GM15510 (cell line): ENCODE data around the gene METAP2.

Experiments
- POLR2A ChIP-seq: IDR thresholded peaks from 3 replicates; pipeline ENCODE4 v1.6.1; 2011; ENCODE audit warnings: borderline replicate concordance; ENCODE audit not compliant: insufficient read length; ENCODE audit errors: extremely low read depth

The METAP2 gene

DNA sequence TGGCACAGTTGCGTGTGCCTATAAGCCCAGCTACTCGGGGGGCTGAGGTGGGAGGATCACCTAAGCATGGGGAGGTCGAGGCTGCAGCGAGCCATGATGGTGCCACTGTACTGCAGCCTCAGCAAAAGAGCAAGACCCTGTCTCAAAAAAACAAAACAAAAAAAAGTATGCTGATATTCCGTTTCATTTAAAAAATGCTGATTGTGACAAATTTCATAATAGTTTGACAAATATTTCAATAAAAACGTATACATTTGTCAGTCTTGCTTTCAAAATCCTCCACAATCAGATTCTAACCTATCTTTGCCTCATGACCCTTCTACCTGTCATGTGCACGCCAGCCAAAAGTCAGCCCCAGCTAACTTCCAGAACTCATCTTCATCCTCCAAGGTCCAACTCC, 67.5 kb downstream of the METAP2 start:
- no peak for TF ChIP-seq POLR2A

DNA sequence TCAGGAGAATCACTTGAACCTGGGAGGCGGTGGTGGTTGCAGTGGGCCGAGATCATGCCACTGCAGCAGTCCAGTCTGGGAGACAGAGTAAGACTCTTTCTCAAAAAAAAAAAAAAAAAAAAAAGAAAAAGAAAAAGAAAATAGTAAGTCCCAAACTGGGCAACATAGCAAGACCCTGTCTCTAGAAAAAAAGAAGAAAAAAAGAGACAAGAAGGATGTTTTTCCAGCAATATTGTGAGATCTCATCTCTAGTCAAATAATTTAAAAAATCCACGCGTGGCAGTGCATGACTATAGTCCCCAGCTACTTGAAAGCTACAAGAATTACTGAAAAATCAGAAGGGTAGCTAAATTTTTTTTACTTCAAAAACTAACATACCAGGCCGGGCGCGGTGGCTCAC, 69.4 kb downstream of the METAP2 start:
- no peak for TF ChIP-seq POLR2A

DNA sequence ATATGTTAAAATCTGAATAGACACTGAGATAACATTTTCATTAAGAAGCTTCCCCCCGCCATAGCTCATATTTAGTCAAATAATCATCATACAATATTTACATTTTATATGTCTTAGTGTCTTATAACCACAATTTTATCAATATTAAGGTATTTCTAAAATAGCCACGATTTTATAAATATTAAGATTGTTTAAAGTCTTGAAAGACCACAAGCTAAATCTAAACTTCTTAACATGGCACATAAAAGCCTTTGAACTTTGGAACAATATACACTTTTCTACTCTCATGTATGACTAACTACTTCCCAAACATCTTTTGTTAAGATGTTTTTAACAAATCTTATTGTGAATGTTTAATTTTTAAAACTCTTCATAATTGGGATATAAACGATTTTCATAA, 70.8 kb downstream of the METAP2 start:
- TF ChIP-seq POLR2A = no peak

DNA sequence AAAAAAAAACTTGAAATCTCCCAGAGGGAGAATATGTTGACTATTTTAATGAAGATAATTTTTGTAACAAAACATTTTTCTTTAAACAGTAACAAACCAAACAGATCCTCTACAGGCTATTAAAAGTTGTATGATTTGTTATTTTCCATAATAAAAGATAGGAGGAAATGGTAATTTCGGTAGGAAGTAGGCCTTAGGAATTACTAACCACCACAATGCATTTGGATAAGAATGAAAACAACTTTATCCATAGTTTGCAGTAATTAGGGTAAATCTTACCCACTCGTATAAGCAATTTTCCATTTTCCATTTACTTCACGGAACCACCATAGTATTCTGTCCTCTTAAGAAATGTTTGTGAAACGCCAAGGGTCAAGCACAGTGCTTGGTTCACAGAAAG, 71.4 kb downstream of the METAP2 start:
- no peak for TF ChIP-seq POLR2A

DNA sequence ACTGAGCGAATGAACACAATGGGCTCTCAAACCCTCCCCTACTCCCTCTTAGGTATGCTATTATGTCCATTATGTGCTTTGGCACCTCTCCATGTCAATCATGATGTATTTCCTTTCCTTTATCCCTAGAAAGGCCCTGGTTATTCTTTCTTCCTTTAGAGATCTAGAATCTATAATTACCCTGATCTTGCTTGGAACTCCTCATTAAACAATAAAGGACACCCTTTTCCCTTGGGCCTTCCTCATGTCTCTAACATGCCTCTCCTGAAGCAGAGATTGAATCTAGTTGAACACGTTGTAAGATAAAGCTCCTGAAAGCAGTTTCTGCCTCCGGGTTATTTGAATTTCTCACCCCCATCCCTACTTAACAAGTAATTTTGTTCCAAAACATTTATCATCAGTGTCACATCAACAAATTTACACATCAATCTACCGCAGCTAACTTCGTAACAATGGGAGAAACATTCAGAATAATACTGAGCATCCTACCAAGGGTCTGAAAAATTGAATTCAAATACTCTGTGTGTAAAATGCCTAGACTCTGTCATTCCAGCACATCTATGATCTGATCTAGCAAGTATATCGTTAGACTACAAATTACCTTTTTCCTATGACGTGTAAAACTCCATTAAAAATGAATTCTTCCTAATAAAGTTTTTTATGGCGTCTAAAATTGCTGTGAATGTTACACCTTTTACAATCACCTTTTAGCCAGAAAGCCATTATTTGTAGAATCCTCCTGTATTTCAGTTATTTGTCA, 72.0 kb downstream of the METAP2 start:
- no peak for TF ChIP-seq POLR2A

DNA sequence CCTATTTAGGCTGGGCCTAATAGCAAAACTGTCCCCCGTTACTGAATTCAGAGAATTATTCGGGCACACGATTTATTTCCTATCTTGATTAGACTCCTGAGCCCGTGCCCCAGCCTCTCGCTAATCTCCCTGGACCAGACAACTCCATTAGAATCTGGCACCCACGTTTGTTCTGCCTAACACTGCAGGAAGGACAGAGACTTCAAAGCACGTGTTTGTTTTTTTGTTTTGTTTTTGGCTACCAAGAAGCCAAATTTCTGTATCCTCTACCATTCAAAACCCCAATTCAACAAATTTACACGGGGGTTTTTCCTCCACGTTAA, 72.5 kb downstream of the METAP2 start:
- TF ChIP-seq POLR2A = no peak

DNA sequence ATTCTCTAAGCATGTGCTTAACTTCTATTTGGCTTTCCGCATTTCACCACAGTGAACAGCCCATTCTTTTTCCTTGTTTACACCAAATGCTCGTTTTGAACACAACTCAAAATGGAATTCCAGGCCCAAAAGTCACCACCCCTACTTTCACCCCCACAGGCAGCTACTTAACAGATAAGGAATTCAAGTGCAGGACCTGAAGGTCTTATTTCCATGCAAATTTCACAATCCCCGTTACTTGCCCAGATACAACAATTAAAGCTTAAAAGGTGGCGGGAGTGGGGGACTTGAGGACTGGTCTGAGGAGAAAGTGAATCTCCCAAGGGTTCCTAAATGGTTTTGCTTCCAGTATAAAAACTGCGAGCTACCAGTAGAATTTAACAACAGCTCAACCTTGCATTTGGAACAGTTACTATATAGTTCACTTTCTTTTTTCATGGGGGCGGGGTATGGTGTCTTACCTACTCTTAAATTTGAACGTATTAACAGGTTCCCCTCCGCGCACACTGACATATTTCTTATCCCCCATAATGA, 73.6 kb downstream of the METAP2 start:
- no peak for TF ChIP-seq POLR2A

DNA sequence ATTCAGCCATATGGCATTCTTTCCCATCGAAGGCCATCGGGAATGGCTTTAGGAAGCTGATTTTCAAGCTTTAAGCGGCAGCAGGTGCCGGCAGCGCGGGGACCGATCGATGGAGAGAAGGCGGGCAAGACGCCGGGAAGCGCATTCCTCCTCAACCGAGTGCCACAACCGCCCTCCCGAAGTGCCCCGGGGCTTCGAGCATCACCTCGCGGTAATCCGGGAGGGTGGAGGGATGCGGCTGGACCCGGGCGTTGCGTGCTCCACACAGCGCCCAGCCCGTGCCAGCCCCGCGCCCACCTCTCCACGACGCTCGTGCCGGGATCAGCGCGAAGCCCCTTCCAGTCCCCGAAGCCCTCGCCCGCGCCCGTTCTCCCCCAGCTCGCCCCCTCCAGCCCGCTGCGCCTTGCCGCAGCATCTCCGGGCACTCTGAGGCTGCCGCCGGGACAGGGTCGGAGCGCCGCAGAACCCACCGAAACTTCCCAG, 74.1 kb downstream of the METAP2 start:
- TF ChIP-seq POLR2A = no peak

DNA sequence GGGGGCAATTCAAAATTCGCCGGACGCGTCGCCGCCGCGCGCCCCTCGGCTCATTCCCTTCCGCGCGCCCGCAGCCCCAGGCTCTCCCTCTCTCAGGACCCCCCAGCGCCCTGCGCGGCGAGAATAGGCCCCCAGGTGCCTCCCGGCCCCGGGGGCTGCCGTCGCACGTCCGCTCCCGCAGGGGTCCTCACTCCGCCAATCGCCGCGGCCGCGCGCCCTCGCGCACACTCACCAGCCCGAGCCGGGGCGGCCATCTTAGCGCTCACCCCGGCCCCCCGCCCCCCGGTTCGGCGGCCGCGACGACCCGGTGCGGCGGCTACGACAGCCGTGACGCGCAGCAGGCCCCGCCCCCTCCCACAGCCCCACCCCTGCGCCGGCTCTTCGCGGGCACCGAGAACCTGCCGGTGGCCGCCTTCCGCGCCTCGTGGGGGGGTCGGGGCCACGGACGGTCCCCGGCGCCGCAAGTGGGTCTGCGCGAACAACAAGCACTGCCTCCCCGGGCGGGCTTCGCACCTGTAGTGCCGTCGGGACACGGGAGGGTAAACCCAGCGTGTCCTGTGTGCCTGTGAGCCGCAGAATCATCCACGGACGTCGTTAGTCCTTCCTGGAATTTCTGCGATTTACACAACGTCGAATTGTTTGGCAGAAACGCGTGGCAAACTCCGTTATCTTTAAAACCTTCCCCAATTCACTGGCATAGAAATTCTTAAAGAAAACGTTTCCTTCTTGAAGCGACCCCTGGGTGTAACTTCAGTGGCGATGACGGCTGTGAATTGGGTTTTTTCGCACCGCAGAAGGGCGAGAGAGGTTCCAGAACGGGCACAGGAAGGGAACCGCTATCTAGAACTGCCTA, 74.8 kb downstream of the METAP2 start:
- no peak for TF ChIP-seq POLR2A

DNA sequence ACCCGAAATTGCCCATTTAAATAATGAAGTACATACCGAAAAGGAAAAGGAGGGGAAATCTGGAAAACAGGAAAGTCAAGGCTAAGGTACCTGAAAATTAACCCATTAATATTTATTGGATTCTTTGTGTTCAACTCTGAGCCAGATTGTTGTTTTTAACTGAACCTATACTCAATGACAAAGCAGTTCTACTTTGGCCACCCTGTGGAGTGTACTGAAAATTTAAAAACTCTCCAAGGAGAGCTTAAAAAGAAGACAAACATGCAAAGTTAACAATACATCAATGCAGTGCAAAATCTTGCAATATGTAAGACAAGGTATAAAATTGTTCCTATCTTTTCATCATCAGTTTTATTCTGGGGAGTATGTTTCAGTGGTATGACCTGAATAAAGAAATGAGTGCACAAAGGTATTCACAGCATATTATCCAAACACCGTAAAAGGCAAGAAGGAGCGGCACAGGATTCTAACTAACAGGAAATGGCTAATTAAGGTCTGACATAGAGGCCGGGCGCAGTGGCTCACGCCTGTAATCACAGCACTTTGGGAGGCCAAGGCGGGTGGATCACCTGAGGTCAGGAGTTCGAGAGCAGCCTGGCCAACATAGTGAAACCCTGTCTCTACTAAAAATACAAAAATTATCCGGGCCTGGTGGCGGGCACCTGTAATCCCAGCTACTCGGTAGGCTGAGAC, 75.6 kb downstream of the METAP2 start:
- no peak for TF ChIP-seq POLR2A

DNA sequence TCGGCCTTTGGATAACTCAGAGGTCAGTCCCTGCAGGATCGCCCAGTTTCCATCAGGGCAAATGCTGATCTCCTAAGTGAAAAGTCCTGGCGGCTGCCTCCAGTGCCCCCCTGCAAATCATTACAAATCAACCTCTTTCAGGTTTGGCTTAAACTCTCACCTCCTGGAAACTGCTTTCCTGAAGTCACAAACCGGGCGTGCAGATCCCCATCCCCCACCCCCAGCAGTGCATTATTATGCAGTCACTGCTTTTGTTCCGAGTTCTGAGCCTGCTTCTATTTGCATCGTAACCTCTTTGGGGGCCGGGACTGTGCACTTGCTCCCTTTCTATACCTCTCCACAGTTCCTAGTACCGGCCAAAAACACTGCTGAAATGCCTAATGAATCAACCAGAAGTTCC, 77.4 kb downstream of the METAP2 start, which contains the start of gene USP44:
TSS of gene USP44 (minus strand) at position 172 of the 400 bp plus-strand sequence. CDS start 17,220 bp downstream, outside the sequence.
- TF ChIP-seq POLR2A = no peak

DNA sequence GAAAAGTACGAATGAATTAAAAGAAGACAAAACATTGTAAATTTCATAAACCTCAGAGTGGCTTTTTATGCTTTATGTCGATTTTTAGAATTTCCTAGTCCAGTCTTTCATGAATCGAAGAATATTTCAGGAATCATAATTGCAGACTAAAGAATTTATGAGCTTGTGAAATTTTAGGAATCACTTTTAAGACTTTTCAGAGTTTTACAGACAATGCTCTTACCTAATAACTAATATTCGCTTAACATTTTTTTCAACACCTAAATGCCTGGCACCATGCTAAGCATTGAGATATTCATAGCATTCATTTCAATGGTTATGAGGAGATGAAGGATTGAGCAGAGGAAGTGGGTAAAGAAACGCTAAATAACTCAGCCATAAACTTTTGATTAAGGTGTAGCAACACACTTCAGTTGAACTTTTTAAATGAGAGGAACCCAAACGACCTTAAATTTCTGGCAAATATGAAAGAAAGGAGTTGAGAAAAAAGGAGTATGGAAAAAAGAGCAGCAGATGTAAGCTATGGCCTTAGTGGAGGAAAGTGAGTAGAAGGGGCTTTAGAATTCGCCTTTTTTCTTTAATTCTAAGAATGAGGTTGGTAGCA, 78.1 kb downstream of the METAP2 start:
- TF ChIP-seq POLR2A = no peak

DNA sequence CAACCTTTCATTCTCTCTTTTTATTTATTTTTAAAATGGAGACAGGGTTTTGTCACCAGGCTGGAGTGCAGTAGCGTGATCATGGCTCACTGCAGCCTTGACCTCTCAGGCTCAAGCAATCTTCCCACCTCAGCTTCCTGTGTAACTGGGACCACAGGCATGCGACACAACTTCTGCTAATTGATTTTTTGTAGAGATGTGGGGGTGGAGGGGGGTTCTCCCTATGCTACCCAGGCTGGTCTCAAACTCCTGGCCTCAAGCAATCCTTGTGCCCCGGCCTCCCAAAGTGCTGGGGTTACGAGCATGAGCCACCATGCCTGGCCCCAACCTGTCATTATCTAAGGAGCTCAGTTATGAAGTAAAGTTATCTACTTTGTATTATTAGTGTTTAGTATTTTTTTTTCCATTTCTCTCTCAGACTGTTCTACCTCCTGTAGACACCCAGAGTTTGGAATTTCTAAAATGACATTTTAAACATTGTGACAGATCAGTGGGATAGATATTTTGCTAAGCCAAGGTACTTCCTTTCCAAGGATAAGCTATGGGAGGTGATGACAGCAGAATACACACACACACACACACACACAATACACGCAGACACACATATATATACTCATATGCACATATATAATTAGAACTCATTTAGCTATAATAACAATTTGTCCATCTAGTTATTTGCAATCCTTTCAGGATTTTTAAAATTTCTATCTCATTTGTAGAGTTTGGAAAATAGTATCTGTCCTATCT, 79.4 kb downstream of the METAP2 start:
- TF ChIP-seq POLR2A = no peak
